ENCODE measurements around the gene TMED8.
"Not testable (repeated sequence)": the region's sequence is repeated elsewhere in the genome, so short reads cannot be mapped to it uniquely, and the experiment has no call there.

The TMED8 gene, protein sequence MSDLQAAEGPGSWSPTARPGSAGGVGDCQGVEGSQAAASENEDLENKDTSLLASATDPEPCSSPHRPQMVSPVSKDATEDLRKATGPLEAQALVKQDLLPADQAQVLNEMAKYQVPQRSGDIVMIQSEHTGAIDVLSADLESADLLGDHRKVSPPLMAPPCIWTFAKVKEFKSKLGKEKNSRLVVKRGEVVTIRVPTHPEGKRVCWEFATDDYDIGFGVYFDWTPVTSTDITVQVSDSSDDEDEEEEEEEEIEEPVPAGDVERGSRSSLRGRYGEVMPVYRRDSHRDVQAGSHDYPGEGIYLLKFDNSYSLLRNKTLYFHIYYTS
- long read RNA-seq, donor 1, full-length matches to known transcripts: 2 of 2 reads
- long read RNA-seq, donor 1, partial matches to known transcripts: 0 of 2 reads
- long read RNA-seq, donor 1, other reads (novel, unspliced or antisense): 0 of 2 reads
- long read RNA-seq, donor 2, full-length matches to known transcripts: 2 of 2 reads
- long read RNA-seq, donor 2, partial matches to known transcripts: 0 of 2 reads
- long read RNA-seq, donor 2, other reads (novel, unspliced or antisense): 0 of 2 reads
- long read RNA-seq, donor 3, full-length matches to known transcripts: 3 of 3 reads
- long read RNA-seq, donor 3, partial matches to known transcripts: 0 of 3 reads
- long read RNA-seq, donor 3, other reads (novel, unspliced or antisense): 0 of 3 reads
- long read RNA-seq, donor 4: 0 reads
- long read RNA-seq, donor 5, full-length matches to known transcripts: 4 of 4 reads
- long read RNA-seq, donor 5, partial matches to known transcripts: 0 of 4 reads
- long read RNA-seq, donor 5, other reads (novel, unspliced or antisense): 0 of 4 reads
- long read RNA-seq, donor 6, full-length matches to known transcripts: 6 of 6 reads
- long read RNA-seq, donor 6, partial matches to known transcripts: 0 of 6 reads
- long read RNA-seq, donor 6, other reads (novel, unspliced or antisense): 0 of 6 reads
- long read RNA-seq, donor 7: 0 reads
- long read RNA-seq, donor 8, full-length matches to known transcripts: 4 of 4 reads
- long read RNA-seq, donor 8, partial matches to known transcripts: 0 of 4 reads
- long read RNA-seq, donor 8, other reads (novel, unspliced or antisense): 0 of 4 reads

DNA sequence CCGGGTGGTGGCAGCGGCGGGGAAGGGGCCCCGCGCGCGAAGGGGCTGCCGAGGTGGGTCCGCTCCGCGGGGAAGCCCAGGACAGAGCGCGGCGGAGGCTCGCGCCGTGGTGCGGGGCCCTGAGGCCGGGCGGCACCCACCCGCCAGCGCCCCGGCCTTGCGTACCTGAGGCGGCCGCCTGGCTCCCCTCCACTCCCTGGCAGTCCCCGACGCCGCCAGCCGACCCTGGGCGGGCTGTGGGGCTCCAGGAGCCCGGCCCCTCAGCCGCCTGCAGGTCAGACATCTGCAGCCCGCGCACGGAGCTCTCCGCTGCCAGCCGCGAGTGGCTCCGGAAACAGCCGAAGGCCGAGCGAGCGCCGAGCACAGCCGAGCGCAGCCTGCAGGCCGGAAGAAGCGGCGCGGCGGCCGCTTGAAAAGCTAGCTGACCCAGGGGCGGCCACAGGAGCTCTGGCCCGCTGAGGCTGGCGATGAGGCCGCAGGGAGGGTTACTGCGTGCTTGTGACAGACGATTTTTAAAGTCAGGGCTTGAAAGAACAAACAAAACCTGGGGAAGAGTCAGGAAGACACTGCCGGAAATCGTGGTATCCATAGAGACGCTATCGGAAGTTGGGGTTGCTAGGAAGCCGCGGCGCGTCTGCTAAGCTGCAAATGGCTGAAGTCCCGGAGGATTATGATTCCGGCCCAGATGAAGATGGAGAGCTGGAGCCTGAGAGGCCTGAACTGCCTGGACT is at the start of gene TMED8, which contains the start of gene SAMD15:
Gene TMED8, minus strand, starts transcription at position 324 of the 731 bp plus-strand sequence. Its CDS starts 41 bp downstream, at position 283.
Gene SAMD15, plus strand, starts transcription at position 609 of the 731 bp plus-strand sequence. Its CDS starts 40 bp downstream, at position 649.
- peak; percentile 99 for DNase-seq

DNA sequence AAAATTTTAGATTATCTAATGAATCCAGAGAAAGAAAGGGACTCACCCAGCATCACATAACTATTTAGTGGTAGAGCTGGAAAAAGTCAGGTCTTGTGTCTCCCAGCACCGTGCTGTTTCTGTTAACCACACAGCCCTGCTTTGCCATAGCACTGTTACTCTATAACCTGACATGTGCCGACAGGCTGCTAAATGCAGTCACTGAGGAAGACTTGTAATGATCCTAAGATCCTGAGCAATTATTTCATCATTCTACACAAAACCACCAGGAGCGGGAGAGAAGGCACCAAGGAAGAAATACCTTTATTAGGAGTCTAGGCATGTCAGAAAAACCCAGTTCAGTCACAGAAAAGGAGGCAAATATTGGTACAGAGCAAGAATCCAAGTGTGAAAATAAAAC is 49.5 kb upstream of the TMED8 start:
- DNase-seq: no peak

- DNase-seq: no peak
These were observed 48.0 kb upstream of the TMED8 start for GRCh38 chr14:77424862-77425261.

- no peak for DNase-seq
These were observed 46.5 kb upstream of the TMED8 start, which contains the start of gene NOXRED1 for GRCh38 chr14:77423423-77423822. Gene NOXRED1, minus strand, starts transcription at chr14:77423523. Its CDS starts 634 bp downstream, at chr14:77422889.

DNA sequence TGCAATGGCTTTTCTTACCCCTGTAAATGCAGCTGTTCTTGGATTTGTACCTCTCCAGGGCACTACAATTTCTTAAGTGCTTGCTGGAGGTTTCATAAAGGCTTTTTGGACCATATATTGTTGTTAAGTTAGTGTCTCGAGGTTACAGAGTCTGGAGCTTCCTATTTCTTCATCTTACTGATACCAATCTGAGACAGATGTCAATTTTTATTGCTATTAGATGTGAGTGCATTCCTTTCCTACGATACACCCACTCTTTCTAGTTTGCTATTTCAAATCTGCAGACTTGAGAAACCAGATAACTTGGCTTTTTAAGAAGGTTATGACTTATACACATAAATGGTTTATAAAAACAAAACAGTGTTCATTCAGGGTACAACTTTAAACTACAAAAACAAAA is 44.3 kb upstream of the TMED8 start:
- DNase-seq: no peak

DNA sequence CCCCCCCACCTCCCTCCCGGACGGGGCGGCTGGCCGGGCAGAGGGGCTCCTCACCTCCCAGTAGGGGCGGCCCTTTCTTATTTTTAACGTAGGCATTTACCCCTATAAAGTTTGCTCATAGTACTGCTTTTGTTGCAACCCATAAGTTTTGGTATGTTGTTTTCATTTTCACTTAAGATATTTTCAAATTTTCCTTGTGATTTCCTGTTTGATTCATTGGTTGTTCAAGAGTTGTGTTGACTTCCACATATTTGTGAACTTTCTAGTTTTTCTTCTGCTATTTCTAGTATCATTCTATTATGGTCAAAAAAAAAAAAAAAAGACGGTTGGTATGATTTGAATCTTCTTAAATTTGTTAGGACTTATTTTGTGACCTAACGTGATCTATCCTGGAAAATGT is 39.9 kb upstream of the TMED8 start:
- DNase-seq: no peak

- not testable (repeated sequence) for DNase-seq
These were observed 39.2 kb upstream of the TMED8 start for GRCh38 chr14:77416098-77416497.

- DNase-seq: not testable (repeated sequence)
These were observed 38.6 kb upstream of the TMED8 start for GRCh38 chr14:77415403-77416030.

GRCh38 chr14:77409131-77409533 is 32.2 kb upstream of the TMED8 start:
- DNase-seq: no peak

DNA sequence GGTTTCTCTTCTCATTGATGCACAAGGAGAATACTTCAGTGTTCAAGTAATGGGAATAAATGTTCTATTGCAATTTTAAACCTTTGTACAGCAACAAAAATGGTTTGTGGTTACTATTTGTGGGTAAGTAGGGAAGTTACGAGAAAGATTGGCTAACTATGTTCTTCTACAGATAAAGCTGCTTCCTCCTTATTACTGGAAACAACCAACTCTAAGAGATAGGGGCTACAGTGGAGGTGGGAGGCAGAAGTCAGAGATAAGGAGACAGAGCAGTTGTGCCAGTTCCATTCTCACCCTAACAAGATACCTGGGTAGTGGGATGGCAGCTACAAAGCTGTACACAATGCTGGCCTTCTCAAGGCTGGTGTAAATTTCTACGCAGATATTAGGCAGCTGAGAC is 30.3 kb upstream of the TMED8 start:
- DNase-seq: no peak

GRCh38 chr14:77406718-77407117 is 29.8 kb upstream of the TMED8 start:
- DNase-seq: no peak

GRCh38 chr14:77406086-77406485 is 29.2 kb upstream of the TMED8 start:
- no peak for DNase-seq

- no peak for DNase-seq
These were observed 26.9 kb upstream of the TMED8 start for GRCh38 chr14:77403768-77404167.

- no peak for DNase-seq
These were observed 23.3 kb upstream of the TMED8 start for GRCh38 chr14:77400216-77400615.

DNA sequence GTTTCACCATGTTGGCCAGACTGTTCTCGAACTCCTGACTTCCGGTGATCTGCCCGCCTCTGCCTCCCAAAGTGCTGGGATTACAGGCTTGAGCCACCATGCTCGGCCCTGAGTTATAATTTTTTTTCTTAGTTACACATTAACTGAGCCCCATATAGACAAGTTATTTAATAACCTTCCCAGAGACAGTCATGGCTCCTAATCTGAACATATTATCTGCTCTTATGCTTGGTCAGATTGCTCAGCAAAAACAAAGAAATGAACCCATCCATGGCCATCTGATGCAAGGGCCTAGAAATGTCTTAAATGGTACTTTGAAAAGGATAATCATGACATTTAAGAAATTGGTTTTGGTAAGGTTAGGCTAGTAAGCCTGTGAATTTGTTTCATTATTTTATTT is 13.3 kb upstream of the TMED8 start:
- DNase-seq: no peak

GRCh38 chr14:77378701-77379100 is 1.8 kb upstream of the TMED8 start:
- DNase-seq: no peak

GRCh38 chr14:77377502-77377844 is 579 bp upstream of the TMED8 start:
- no peak for DNase-seq

- peak; percentile 47 for DNase-seq
These were observed 722 bp downstream of the TMED8 start for GRCh38 chr14:77375973-77376770.

DNA sequence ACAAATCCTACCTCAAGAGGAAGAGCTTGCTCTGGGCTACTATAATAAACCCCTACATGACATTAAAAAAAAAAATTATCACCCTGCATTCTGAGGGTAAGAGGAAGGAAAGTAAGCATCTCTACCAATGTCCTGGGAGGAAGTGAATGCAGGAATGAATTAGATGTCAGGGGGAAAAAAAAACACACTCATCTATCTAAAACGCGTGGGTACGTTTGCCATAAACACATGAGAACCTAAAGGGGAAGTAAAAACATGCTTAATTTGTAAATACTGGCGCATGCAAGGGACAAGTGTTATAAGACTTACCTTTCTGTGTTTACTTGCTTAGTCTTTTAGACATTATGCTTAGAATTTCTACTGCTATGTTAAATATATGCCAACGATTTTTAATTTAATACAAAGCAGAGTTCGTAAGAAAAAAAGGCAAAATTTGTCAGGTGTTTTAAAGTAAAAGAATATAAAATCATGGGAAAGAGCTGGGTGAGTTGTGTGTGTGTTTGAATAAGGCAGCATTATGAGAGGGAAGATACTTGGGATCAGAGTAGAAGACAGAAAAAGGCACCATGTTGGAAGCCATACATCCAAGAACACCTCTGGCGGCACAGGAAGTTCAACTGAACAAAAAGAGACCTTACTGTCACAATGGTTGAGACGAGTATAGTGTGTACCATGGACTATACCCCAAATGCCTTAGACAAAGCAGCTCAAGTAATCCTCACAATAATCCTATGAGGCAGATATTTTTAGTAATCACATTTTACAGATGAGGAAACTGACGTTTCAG is 1.5 kb downstream of the TMED8 start:
- no peak for DNase-seq

All from right kidney (tissue), 9 donors.